Body of pancreas (tissue), 4 donors: Measurements from ENCODE around the gene NCOA1. TPM values are rescaled to one million over a fixed set of nuclear protein-coding genes. Genes with fewer than 3 reads are reported as not detected.
A peak's percentile ranks its signal among the peaks of the same experiment; 100 is the strongest.
"Not testable (repeated sequence)": the region's sequence is repeated elsewhere in the genome, so short reads cannot be mapped to it uniquely, and the experiment has no call there.

ENCODE experiments used
- ATAC-seq: fragments of 150-250 bp; one replicate; pipeline ENCODE4 v1.9.1; 2016
- DNase-seq, 4 donors: peaks; one replicate each; pipeline ENCODE4 v3.0.0-alpha.2; 2019
- H3K27ac ChIP-seq, 4 donors: fragments of 200-600 bp; sonication (generic); 1 replicate in 3 of 4; 2 replicates in 1 of 4; pipeline versions ENCODE4 v1.5.1 to v1.6.1; 2016 to 2019; ENCODE audit warnings: mild to moderate bottlenecking in 1 of 4, mixed read lengths in 1 of 4, moderate library complexity in 1 of 4
- H3K27me3 ChIP-seq, 2 donors: fragments of 200-600 bp; sonication (generic); one replicate each; pipeline ENCODE4 v1.6.0; 2016; ENCODE audit warnings: mild to moderate bottlenecking in 1 of 2
- H3K36me3 ChIP-seq, 2 donors: fragments of 200-600 bp; sonication (generic); replicated peaks in 1 of 2; 2 replicates each; pipeline ENCODE4 v1.5.1; 2016; ENCODE audit warnings: low read depth in 2 of 2; ENCODE audit not compliant: insufficient read depth in 1 of 2
- H3K4me1 ChIP-seq: fragments of 200-600 bp; sonication (generic); one replicate; pipeline ENCODE4 v1.6.0; 2016
- H3K4me3 ChIP-seq, 2 donors: fragments of 200-600 bp; sonication (generic); 1 replicate in 1 of 2; 2 replicates in 1 of 2; pipeline ENCODE4 v1.5.1; 2016 to 2019
- H3K9me3 ChIP-seq, 3 donors: fragments of 200-600 bp; sonication (generic); 1 replicate in 2 of 3; 2 replicates in 1 of 3; pipeline ENCODE4 v1.5.1; 2016
- POLR2A ChIP-seq, 3 donors: fragments of 450-650 bp; IDR thresholded peaks; one replicate each; pipeline ENCODE4 v1.6.1; 2016; ENCODE audit warnings: antibody characterized with exemption in 3 of 3, mild to moderate bottlenecking in 2 of 3
- WGBS, 2 donors: methylation state at CpG; one replicate each; pipeline ENCODE4 v1.1.5; 2017; 5-methylcytosine and 5-hydroxymethylcytosine counted together
- intact Hi-C: fragments of 100-400 bp; cut with DNase I; formaldehyde crosslinking; loops from one replicate; pipeline ENCODE4 v1.15.1; 2023
- total RNA-seq, 2 donors: library from RNA; depleted of rRNA; stranded (reverse); fragments of >200 nt; gene quantifications; one replicate each; pipeline ENCODE4 v1.1.0, GENCODE V29; 2016
- TF ChIP-seq, protein P1 (sequence below), 7 experiments: fragments of 450-650 bp in 4 of 7; fragments of 200-600 bp in 3 of 7; sonication (generic) in 3 of 7; IDR thresholded peaks; one replicate each; pipeline ENCODE4 v1.5.1; 2016 to 2019; ENCODE audit warnings: antibody characterized with exemption in 7 of 7

NCOA1 gene
- total RNA-seq, 2 donors from 2014 or later, result 22.1 to 38.7 TPM

DNA sequence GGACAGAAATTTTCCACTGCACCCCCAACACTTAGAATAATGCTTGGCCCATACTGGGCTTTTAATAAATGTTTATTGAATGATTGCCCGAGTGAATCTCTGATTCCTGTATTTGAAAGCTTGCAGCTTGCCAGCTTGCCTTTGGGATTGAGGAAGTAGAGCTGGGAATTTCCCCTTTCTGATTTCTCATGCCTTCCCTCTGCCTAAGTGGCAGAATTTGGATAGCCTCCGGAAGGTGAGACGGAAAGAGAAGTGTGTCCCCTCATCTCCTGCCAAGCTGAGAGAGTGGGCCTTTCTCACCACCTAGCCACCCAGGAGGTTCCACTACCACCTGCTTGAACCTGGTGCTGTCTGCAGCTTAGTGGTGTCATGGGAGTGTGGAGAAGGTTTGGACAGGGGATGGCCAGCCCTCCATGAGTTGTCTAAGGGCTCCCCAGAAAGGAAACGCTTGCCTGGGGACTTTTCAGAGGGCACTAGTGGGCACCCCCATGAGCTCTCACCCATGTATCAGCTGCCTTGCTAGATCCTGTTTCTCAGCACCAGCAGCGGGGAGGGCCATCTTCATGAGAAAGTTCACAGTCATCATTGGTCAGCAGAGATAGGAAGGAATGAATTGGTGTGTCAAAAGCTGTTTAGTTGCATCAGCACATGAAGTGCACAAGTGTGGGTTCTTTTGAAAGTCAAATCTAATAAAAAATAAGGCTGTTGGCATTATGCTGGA lies 8.6 kb upstream of the NCOA1 start:
- Histone ChIP-seq H3K4me1 (peaks cover 12% of the 10 kb centered on the region), H3K36me3 (no peaks in the 10 kb centered on the region), H3K9me3 (no peaks in the 10 kb centered on the region), H3K27me3 (no peaks in the 10 kb centered on the region), H3K4me3 (no peak overlapping the region), H3K27ac (peak overlapping the region in 2 of 4 donors; percentile 38 to 39)
- 50 to 60% methylated on average over 4 to 5 of the region's 5 CpGs for WGBS, 2 donors
- DNase-seq (peak in 1 of 4 donors; percentile 27), ATAC-seq (peak; percentile 48)
- intact Hi-C loops, result no loop called here
- TF ChIP-seq, protein P1, sequence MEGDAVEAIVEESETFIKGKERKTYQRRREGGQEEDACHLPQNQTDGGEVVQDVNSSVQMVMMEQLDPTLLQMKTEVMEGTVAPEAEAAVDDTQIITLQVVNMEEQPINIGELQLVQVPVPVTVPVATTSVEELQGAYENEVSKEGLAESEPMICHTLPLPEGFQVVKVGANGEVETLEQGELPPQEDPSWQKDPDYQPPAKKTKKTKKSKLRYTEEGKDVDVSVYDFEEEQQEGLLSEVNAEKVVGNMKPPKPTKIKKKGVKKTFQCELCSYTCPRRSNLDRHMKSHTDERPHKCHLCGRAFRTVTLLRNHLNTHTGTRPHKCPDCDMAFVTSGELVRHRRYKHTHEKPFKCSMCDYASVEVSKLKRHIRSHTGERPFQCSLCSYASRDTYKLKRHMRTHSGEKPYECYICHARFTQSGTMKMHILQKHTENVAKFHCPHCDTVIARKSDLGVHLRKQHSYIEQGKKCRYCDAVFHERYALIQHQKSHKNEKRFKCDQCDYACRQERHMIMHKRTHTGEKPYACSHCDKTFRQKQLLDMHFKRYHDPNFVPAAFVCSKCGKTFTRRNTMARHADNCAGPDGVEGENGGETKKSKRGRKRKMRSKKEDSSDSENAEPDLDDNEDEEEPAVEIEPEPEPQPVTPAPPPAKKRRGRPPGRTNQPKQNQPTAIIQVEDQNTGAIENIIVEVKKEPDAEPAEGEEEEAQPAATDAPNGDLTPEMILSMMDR (IDR thresholded peaks at IDR 0.05), result no peak
- no peak for TF ChIP-seq POLR2A (IDR thresholded peaks at IDR 0.05)

DNA sequence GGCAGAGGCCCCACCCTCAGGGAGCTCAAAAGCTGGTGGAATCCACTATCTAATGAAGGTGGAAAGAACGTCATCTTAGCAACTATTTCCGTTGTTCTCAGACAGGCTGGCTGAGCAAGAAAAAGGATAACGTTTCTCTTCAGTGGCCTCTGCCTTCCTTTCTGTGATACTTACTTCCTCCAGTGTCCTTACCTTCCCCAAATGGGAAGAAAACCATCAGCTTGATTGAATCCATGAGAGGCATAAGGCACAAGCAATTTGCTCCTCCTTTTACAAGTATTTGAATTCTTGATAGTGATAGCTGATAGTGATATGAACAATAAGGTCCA lies 8.1 kb upstream of the NCOA1 start:
- H3K36me3 ChIP-seq, result no peaks in the 10 kb centered on the region
- TF ChIP-seq, protein P1 (IDR thresholded peaks at IDR 0.05), result no peak
- no peak for TF ChIP-seq POLR2A (IDR thresholded peaks at IDR 0.05)
- no peak for DNase-seq
- H3K9me3 ChIP-seq, result no peaks in the 10 kb centered on the region
- no peak for ATAC-seq
- H3K27ac ChIP-seq, result no peak overlapping the region
- 67 to 71% methylated on average over 3 of the region's 3 CpGs for WGBS, 2 donors
- no peaks in the 10 kb centered on the region for H3K27me3 ChIP-seq
- intact Hi-C loops, result no loop called here
- H3K4me3 ChIP-seq, result no peak overlapping the region
- peaks cover 12% of the 10 kb centered on the region for H3K4me1 ChIP-seq

DNA sequence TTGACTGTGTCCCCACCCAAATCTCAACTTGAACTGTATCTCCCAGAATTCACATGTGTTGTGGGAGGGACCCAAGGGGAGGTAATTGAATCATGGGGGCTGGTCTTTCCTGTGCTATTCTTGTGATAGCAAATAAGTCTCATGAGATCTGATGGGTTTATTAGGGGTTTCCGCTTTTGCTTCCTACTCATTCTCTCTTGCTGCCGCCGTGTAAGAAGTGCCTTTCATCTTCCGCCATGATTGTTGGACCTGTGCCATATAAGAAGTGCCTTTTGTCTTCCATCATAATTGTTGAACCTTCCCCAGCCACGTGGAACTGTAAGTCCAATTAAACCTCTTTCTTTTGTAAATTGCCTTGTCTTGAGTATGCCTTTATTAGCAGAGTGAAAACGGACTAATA lies 6.4 kb upstream of the NCOA1 start:
- DNase-seq, H3K4me3 ChIP-seq, H3K27me3 ChIP-seq, intact Hi-C loops, ATAC-seq, H3K36me3 ChIP-seq, H3K27ac ChIP-seq, H3K9me3 ChIP-seq: not testable (repeated sequence)
- H3K4me1 ChIP-seq, result peaks cover 12% of the 10 kb centered on the region
- 92 to 93% methylated on average over 6 of the region's 6 CpGs for WGBS, 2 donors

DNA sequence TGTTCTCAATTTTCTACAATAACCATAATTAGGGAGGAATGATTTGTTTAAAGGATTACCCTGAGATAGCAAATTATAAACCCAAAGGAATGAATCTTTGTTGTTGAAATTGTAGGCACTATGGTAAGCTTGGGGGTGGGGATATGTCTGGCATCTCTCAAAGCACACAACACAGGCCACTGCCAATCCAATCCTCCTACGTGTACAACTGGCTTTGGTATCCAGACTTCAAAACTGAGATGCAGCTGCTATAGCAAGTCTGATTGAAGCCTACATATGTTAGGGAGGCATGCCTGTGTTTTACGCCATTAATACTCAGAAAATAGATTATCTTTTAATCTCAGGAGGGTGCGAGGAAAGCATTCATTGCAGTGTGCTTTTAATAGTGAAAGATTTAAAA lies 5.9 kb upstream of the NCOA1 start:
- no peak for ATAC-seq
- WGBS, 2 donors, result 86 to 93% methylated on average over 3 of the region's 3 CpGs
- intact Hi-C loops, result no loop called here
- H3K4me3 ChIP-seq, result no peak overlapping the region
- peaks cover 16% of the 10 kb centered on the region for H3K4me1 ChIP-seq
- H3K36me3 ChIP-seq, result no peaks in the 10 kb centered on the region
- TF ChIP-seq, protein P1 (IDR thresholded peaks at IDR 0.05), result no peak
- TF ChIP-seq POLR2A (IDR thresholded peaks at IDR 0.05), result no peak
- no peaks in the 10 kb centered on the region for H3K27me3 ChIP-seq
- no peak for DNase-seq
- H3K27ac ChIP-seq, result no peak overlapping the region
- H3K9me3 ChIP-seq, result no peaks in the 10 kb centered on the region

DNA sequence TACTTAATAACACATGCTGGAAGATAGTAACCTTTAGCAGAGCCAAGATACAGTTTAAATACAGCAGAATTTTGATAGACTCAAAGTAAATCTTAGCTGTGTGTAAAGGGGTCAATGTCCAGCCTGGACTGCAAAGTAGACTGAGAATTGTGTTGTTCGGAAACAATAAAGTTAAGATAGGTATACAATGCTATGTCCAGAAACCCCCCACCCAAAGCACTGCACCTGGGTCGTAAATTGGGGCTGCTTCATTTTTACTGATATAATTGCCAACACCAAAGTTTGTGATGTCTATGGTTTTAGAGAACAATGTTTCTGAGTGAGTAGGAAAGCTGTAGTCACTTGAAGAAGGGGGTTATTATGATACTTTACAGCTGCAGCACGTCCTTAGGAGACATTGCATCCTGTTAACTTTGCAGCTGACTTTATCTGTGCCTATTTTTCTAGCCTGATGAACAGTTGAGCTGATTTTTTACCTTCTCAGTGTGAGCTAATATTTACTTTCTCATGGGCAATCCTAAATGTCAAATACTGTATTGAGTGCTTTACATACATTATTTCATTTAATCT lies 4.3 kb upstream of the NCOA1 start:
- intact Hi-C loops, result no loop called here
- Histone ChIP-seq H3K9me3 (no peaks in the 10 kb centered on the region), H3K27me3 (no peaks in the 10 kb centered on the region), H3K27ac (no peak overlapping the region), H3K4me1 (peaks cover 21% of the 10 kb centered on the region), H3K36me3 (no peaks in the 10 kb centered on the region), H3K4me3 (no peak overlapping the region)
- TF ChIP-seq POLR2A (IDR thresholded peaks at IDR 0.05), result no peak
- TF ChIP-seq, protein P1 (IDR thresholded peaks at IDR 0.05), result no peak
- 46 to 47% methylated on average over 3 of the region's 3 CpGs for WGBS, 2 donors
- no peak for DNase-seq
- ATAC-seq, result no peak
